ENCODE measurements around the gene TNK1. TPM values are rescaled to one million over a fixed set of nuclear protein-coding genes. Genes with fewer than 3 reads are reported as not detected.

The TNK1 gene
- total RNA-seq, 1 experiment from 2014 or later: not detected

GRCh38 chr17:7391307-7391706 is 10.4 kb downstream of the TNK1 start:
- DNase-seq (ENCODE audit: low spot score): no peak

- no peak for DNase-seq (ENCODE audit: low spot score)
Measured at GRCh38 chr17:7392696-7393612, 12.1 kb downstream of the TNK1 start.

GRCh38 chr17:7393613-7394451 is 12.9 kb downstream of the TNK1 start:
- DNase-seq (ENCODE audit: low spot score): peak; percentile 53

GRCh38 chr17:7394452-7395191 is 13.7 kb downstream of the TNK1 start, which contains the start of gene PLSCR3:
TSS of gene PLSCR3 (minus strand) at chr17:7394525. CDS start at chr17:7394110, 415 bp downstream.
- peak; percentile 74 for DNase-seq (ENCODE audit: low spot score)

GRCh38 chr17:7396147-7396546 is 15.3 kb downstream of the TNK1 start:
- DNase-seq (ENCODE audit: low spot score): no peak

- no peak for DNase-seq (ENCODE audit: low spot score)
Measured at GRCh38 chr17:7398612-7399011, 17.7 kb downstream of the TNK1 start.

- peak; percentile 18 for DNase-seq (ENCODE audit: low spot score)
Measured at GRCh38 chr17:7403043-7403726, 22.3 kb downstream of the TNK1 start.

- DNase-seq (ENCODE audit: low spot score): no peak
Measured at GRCh38 chr17:7403727-7403976, 22.8 kb downstream of the TNK1 start.

- DNase-seq (ENCODE audit: low spot score): peak; percentile 99
Measured at GRCh38 chr17:7403977-7404736, 23.3 kb downstream of the TNK1 start, which contains the start of gene TMEM256. TSS of gene TMEM256 (minus strand) at chr17:7404097. CDS start at chr17:7404084, 13 bp downstream.

GRCh38 chr17:7404737-7405349 is 24.0 kb downstream of the TNK1 start:
- DNase-seq (ENCODE audit: low spot score): no peak

GRCh38 chr17:7405350-7406234 is 24.7 kb downstream of the TNK1 start:
- DNase-seq (ENCODE audit: low spot score): no peak

- DNase-seq (ENCODE audit: low spot score): no peak
Measured at GRCh38 chr17:7406235-7406825, 25.4 kb downstream of the TNK1 start.

GRCh38 chr17:7407082-7407481 is 26.2 kb downstream of the TNK1 start:
- no peak for DNase-seq (ENCODE audit: low spot score)

GRCh38 chr17:7407485-7408251 is 26.8 kb downstream of the TNK1 start, which contains the start of gene NLGN2:
TSS of gene NLGN2 (plus strand) at chr17:7407845. CDS start at chr17:7408256, 411 bp downstream.
- DNase-seq (ENCODE audit: low spot score): no peak

- no peak for DNase-seq (ENCODE audit: low spot score)
Measured at GRCh38 chr17:7408252-7408727, 27.4 kb downstream of the TNK1 start.

GRCh38 chr17:7408863-7409262 is 28.0 kb downstream of the TNK1 start:
- no peak for DNase-seq (ENCODE audit: low spot score)

- no peak for DNase-seq (ENCODE audit: low spot score)
Measured at GRCh38 chr17:7409716-7410115, 28.8 kb downstream of the TNK1 start.
